HG02938 (cell line): ENCODE results near the gene TMEM88.
"Not testable (repeated sequence)": the region's sequence is repeated elsewhere in the genome, so short reads cannot be mapped to it uniquely, and the experiment has no call there.

Source experiments
- ATAC-seq: cut with Tn5 transposase; IDR thresholded peaks from one replicate; pipeline ENCODE4 v1.9.1; 2021; ENCODE audit warnings: mild to moderate bottlenecking, moderate library complexity; ENCODE audit not compliant: unreplicated experiment

TMEM88 gene, protein sequence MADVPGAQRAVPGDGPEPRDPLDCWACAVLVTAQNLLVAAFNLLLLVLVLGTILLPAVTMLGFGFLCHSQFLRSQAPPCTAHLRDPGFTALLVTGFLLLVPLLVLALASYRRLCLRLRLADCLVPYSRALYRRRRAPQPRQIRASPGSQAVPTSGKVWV

DNA sequence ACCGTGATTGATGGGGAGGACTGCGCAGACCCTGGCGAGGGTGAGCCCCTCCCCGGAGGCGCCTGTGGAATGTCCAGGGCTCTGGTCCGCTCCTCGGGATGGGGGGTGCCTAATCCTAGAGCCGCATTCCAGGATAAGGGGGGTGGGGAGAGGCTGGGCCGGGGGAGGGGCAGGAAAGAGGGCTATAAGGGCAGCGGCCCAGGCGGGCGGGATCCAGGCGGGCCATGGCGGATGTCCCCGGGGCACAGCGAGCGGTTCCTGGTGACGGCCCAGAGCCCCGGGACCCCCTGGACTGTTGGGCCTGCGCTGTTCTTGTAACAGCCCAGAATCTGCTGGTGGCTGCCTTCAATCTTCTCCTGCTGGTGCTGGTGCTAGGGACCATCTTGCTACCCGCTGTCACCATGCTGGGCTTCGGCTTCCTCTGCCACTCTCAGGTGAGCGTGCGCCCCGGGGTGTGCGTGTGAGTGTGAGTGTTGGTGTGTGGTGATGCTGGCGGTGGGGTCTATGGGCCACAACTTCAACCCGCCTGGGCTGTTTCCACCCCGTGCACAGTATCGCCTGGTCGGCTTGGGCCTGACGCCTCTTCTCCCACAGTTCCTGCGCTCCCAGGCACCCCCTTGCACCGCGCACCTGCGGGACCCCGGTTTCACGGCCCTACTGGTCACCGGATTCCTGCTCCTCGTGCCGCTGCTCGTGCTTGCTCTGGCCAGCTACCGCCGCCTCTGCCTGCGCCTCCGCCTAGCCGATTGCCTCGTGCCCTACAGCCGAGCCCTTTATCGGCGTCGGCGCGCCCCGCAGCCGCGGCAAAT is at the start of gene TMEM88:
Gene TMEM88, plus strand, starts transcription at position 216 of the 809 bp plus-strand sequence. Its CDS starts 9 bp downstream, at position 225.
- no peak for ATAC-seq

DNA sequence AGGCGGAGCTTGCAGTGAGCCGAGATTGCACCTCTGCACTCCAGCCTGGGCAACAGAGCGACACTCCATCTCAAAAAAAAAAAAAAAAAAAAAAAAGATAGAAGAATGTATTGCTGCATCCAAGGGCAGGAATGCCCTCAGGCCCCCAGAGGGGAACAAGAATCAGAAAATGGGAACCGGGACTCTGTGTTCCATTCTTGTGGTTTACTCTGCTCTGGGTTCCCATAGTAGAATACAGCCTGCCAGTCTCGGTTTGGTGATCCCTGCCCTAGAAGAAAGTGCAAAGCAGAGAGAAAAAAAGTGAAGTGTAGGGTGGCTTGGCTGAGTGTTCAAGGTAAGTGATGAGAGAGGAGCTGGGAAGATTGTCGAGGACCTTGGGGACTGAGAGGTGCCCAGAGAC is 48.3 kb upstream of the TMEM88 start:
- ATAC-seq: no peak

DNA sequence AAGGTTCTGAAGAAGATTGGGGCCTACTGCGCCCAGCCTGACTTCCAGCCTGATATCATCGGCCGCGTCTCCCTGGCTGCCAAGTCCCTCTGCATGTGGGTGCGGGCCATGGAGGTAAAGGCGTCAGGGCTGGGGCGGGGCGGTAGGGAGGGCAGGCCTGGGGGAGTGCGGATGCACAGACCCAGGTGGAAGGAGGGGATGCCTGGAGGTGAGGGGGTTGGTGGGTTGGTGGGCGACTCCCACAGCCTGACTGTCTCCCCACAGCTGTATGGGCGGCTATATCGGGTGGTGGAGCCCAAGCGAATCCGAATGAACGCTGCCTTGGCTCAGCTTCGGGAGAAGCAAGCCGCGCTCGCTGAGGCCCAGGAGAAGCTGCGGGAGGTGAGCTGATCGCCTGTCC is 47.7 kb upstream of the TMEM88 start:
- ATAC-seq: no peak

DNA sequence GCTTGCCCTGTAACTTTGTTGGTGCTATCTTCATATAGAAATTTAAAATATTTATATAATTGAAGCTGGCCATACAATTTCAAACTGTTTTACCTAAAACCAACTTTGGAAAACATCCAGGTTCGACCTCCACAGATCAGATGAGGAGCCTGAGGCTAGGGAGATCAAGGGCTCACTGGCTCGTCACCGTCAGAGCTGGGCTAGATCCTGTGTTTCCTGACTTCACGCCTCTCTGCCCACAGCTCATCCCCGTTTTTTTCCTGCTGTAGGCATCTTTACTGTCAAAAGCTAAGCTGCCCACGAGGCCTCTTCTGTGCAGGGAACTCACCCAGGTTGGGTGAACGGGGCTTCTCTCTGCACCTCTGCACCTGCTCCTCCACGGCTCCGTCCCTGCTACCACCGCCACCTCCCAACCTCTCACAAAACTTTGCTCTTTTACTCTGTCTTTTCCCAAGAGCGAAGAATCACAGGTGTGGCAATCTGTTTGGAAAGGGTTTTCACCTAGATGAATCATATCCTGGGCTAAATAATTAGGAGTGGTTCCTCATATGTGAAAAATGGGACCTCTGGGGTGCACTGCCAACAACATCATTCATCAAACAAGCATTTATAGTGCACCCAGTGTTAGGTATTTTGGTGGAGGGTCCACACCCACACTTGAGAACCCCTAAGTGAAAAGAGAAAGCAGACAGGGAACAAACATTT is 45.6 kb upstream of the TMEM88 start:
- no peak for ATAC-seq

DNA sequence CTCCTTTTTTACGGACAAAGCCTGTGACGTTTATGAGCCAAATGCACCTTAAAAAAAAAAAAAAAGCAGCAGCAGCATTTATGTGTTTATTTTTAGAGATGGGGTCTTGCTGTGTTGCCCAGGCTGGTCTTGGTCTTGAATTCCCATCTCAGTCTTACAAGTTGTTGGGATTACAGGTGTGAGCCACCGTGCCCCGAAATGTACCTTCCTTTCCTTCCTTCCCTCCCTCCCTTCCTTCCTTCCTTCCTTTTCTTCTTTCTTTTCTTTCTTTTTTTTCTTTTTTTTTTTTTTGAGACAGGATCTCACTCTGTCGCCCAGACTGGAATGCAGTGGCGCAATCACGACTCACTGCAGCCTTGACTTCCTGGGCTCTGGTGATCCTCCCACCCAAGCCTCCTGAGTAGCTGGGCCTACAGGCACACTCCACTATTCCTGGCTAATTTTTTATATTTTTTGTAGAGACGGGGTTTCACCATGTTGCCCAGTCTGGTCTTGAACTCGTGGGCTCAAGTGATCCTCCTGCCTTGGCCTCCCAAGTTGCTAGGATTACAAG is 45.0 kb upstream of the TMEM88 start:
- not testable (repeated sequence) for ATAC-seq

DNA sequence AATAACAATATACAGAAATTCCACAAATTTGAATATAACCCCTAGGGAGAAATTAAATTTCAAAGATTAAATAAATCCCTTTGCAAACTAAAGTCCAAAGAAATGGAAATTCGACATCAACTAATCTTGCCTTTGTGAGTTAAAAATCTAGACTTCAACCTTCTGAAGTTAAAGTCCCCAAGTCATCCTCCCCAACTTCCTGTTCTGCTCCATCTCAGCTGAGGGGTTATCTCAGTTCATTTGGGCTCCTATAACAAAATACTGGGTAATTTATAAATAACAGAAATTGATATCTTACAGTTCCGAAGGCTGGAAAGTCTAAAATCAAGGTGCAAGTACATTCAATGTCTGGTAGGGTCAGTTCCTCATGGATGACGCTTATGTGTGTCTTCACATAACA is 43.6 kb upstream of the TMEM88 start:
- ATAC-seq: no peak

DNA sequence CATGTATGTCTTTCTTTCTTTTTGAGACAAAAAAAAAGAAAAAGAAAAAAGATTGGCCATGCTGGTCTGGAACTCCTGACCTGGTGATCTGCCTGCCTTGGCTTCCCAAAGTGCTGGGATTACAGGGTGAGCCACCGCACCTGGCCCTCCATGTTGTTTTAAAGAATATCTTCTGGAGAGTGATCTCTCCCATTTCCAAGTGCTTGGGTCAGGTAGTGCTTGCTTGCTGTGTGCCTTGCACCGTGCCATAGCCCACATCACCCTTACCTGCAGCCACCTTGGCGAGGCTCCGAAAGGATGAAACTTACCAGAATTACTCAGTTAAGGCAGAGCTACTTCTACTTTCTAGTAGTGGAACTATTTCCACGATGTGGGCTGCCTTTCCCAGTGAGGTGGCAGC is 39.9 kb upstream of the TMEM88 start:
- no peak for ATAC-seq

DNA sequence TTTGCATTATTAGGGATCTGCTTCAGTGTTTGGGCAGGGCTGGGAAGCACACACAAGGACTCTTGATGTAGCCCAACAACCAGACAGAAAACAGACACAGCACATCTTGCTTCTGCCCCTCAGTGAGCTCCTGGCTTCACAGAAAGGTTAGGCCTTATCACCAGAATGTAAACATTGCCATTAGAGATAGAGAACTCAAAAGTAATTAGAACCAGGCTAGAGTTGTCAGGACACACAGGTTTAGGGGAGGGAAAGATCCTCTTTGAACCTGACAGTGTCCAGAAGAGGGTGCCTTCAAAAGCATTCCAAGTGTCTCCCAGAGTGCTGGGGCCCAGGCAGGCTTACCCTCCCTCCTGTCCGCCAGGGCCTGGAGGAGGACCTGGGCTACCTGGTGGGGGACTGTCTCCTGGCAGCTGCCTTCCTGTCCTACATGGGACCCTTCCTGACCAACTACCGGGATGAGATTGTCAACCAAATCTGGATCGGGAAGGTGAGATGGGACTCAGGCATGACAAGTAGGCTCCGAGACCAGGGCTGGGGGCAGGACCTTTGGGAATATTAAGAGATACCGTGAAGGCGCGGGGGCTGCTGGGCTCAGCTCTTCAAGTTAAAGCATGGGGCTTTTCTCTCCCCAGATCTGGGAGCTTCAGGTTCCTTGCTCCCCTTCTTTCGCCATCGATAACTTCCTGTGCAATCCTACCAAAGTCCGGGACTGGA is 37.8 kb upstream of the TMEM88 start:
- no peak for ATAC-seq

DNA sequence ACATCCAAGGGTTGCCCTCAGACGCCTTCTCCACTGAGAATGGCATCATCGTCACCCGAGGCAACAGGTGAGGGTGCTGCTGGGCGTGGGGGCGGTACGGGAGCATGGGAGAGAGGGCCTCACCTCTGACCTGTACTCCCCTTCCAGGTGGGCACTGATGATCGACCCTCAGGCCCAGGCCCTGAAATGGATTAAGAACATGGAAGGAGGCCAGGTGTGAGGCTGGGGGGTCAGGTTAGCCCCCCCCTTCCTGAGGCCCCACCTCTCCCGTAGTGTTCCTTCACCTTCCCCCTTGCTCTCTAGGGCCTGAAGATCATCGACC is 37.3 kb upstream of the TMEM88 start:
- ATAC-seq: no peak

DNA sequence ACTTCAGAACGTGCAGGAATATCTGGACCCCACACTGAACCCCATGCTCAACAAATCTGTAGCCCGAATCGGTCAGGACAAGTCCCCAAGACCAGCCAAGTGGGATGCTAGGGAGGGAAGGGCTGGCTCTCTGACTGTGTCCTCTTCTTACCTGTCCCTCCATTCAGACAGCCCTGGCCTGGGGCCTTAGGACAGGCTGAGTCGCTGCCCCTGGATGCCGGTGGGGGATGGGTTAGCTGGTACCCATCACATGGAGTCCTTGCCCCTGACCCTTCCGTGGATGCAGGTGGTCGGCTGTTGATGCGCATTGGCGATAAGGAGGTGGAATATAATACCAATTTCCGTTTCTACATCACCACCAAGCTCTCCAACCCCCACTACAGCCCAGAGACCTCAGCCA is 36.8 kb upstream of the TMEM88 start:
- ATAC-seq: no peak

DNA sequence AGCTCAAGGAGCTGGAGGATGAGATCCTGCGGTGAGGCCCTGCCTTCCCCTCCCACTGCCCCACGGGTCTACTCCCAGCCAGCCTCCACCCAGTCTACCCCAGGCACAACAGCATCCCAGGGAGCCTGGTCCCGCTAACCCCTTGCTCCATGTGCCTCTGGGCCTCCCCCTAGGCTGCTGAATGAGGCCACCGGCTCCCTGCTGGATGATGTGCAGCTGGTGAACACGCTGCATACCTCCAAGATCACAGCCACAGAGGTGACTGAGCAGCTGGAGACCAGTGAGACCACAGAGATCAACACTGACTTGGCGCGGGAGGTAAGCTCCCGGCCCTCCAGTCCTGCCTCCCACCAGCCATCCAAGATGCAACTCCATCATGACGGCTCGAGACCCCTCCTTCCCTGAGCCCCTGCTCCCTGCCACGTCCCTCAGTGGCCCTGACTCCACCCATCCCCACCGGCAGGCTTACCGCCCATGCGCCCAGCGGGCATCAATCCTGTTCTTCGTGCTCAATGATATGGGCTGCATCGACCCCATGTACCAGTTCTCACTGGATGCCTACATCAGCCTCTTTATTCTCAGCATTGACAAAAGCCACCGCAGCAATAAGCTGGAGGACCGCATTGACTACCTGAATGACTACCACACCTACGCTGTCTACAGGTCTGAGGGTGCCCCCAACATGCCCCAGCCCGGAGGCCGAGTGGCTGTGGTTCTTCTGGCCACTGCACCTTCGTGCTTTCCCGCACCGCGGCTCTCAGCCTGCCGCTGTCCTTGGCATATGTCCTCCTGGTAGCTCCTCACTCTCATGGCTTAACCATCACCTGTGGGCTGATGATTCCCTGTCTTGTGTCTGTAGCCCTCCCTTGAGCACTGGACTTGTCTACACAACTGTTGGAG is 35.9 kb upstream of the TMEM88 start:
- no peak for ATAC-seq

DNA sequence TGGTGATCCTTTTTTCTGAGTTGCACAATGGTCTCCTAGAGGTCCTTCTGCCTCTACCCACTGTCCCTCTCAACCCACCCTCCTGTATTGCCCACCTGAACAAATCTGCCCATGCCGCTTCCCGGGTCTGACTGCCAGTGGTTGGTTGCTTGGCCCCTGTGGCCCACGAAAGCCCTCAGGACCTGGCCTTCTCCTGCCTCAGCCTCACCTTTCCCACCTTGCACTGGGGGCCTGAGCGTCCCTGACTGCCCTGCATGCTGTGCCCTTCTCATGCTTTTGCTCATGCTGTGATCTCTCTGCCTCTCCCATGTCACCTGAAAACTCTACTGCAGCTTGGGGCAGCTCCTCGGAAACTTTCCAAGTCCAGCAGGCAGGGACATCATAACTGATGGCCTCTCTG is 34.6 kb upstream of the TMEM88 start:
- ATAC-seq: no peak

DNA sequence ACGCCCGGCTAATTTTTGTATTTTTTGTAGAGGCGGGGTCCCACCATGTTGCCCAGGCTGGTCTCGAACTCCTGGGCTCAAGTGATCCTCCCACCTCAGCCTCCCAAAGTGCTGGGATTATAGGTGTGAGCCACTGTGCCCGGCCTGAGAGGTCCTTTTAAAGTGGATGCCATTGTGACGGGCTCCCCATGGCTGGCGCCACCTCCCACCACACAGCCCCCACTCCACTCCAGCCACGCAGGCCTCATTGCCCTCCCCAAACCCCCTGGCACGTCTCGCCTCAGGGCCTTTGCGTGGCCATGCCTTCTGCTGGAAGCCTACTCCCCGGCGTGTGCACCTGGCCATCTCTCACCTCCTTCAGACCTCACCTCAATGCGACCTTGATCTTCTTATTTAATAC is 32.7 kb upstream of the TMEM88 start:
- no peak for ATAC-seq

DNA sequence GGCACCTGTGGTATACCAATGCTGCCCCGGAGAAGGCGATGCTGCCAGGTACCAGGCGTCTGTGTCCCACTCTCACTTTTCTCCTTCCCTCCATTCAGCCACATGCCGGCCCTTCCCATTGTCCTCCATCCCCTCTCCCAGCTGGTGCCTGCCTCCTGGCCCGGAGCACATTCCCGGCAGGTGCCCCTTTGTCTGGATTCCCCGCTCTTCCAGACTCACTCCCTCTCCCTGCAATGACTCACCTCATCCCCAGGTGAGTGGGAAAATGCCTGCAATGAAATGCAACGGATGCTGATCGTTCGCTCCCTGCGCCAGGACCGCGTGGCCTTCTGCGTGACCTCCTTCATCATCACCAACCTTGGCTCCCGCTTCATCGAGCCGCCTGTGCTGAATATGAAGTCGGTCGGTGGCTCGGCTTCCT is 31.3 kb upstream of the TMEM88 start:
- no peak for ATAC-seq

DNA sequence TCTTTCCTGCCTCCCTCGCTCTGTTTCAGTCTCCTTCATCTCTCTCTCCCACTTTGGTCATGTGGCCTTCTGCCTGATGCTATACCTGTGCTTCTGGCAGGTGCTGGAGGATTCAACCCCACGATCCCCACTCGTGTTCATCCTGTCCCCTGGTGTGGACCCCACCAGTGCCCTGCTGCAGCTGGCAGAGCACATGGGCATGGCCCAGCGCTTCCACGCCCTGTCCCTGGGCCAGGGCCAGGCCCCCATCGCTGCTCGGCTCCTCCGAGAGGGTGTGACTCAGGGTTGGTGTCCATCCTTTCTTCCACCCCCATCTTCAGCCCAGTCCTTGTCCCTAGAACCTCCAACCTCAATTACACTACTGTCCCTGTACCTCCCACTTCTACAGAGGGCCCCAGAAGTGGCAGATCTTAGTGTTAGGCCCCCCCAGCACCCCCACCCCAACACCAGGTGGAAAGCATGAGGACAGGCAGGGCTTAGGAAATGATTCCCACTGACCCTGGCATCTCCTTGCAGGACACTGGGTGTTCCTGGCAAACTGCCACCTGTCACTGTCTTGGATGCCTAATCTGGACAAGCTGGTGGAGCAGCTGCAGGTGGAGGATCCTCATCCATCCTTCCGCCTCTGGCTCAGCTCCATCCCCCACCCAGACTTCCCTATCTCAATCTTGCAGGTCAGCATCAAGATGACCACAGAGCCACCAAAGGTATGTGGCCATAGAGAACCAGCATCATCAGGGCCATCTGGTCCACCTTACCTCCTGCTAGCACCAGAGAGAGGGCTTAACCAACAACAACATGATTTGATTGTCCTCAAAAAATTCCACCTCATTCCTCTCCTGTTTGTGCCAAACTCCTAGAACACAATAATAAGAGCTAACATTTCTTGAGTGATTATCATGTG is 30.6 kb upstream of the TMEM88 start:
- no peak for ATAC-seq

DNA sequence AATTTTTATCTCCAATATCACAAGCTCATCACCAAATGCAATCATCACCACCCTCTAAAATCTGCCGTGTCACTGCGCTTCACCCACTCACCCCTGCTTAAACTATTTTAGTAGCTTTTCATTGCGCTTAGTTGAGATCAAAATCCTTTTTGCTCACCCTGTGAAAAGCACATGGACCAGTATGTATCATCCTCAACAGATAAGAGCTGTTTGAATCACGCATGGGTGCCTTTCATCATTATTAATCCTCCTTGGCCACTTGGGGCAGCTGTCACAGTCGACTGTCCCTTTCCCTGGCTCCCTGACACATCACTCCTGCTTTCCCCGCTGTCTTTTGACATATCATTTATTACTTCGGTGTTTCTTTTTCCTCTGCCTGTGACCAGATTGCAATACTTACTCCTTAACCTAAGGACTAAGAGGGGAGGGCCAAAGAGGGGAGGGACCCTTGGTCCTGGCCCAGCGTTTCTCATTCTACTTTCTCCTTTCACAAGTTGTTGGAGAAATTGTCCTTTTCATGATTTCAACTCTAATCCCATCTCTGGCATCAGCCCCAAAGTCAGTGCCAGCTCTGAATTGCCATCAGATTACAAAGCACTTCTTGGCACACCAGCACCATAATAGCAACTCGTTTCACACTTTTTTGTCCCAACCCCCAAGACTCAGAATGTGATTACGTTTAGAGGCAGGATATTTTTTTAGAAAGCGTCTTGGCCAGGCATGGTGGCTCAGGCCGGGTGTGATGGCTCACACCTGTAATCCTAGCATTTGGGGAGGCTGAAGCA is 29.5 kb upstream of the TMEM88 start:
- ATAC-seq: no peak

DNA sequence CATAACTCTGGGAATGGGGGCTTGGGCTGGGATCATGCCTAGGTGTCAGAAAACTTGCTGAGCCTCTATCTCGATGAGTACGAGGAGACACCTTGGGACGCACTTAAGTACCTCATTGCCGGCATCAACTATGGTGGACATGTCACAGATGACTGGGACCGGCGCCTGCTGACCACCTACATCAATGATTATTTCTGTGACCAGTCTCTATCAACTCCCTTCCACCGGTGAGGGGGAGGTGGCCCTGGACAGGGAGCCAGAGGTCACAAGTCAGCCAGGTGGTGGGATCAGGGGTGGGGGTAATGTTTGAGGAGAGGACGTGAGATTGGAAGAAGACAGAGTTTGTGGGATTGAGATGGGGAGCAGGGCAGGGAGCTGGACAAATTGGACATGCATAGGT is 24.2 kb upstream of the TMEM88 start:
- no peak for ATAC-seq

DNA sequence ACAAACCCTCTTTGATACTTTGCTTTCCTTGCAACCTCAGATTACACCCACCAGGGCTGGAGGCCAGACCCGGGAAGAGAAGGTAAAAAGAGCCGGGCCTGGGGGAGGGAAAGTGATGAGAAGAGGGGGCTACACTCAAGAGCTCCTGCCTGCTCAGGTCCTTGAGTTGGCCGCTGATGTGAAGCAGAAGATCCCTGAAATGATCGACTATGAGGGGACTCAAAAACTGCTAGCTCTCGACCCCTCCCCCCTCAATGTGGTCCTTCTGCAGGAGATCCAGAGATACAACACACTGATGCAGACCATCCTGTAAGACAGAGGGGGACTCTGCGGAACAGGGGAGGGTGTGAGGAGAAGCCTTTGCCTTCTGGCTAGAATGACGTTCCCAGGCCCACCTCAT is 23.6 kb upstream of the TMEM88 start:
- ATAC-seq: no peak
